Activated effector memory CD4-positive, alpha-beta T cell treated with anti-CD3 and anti-CD28 coated beads, Interleukin-2, amount 50 U/mL, for 16 hours (primary cell): Measurements from ENCODE around the gene PRUNE1.
A peak's percentile ranks its signal among the peaks of the same experiment; 100 is the strongest.

ENCODE experiments used
- DNase-seq: peaks from one replicate; pipeline ENCODE4 v3.0.0-alpha.2; 2020

PRUNE1 gene

GRCh38 chr1:151007853-151008243 is 401 bp upstream of the PRUNE1 start:
- no peak for DNase-seq

- no peak for DNase-seq
These were observed 948 bp downstream of the PRUNE1 start for GRCh38 chr1:151009206-151009587.

DNA sequence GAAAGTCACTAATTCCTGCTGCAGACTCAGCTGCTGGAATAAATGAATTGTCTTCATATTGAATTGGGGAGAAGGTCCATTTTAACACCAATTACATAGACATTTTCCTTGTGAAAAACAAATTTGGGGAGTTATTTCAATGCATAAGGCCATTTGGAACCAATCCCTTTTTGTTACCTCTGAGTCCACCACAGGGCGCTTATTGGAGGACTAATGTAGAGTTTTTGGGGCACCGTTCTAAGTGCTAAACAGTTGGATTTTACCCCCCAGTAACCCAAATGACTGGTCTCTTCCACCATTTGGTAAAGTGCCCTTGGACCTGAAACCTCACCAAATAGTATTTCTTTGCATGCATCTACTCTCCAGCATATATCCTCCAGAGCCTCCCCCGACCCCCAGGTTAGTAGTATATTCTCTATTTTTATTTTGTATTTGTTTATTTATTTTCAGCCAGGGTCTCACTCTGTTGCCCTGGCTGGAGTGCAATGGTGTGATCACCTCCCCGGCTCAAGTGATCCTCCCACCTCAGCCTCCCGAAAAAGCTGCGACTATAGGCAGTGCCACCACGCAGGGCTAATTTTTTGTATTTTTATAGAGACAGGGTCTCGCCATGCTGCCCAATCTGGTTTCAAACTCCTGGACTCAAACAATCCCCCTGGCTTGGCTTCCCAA is 1.6 kb downstream of the PRUNE1 start:
- no peak for DNase-seq

DNA sequence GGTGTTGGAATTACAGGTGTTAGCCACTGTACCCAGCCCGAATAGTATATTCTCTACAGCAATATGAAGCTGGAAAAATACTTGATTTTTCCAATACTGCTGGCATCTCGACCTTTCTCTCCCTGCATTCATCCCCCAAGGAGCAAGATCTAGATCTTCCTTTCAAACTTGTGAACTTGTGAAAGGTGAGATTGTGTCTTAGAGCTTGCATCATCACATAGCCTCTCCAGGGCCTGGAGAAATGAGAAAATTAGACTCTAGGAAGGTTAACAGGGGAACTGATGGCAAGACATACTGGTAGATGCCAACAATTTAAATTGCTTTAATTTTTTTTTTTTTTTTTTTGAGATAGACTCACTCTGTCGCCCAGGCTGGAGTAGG is 2.1 kb downstream of the PRUNE1 start:
- no peak for DNase-seq

- DNase-seq, result no peak
These were observed 3.1 kb downstream of the PRUNE1 start for GRCh38 chr1:151011154-151011850.

DNA sequence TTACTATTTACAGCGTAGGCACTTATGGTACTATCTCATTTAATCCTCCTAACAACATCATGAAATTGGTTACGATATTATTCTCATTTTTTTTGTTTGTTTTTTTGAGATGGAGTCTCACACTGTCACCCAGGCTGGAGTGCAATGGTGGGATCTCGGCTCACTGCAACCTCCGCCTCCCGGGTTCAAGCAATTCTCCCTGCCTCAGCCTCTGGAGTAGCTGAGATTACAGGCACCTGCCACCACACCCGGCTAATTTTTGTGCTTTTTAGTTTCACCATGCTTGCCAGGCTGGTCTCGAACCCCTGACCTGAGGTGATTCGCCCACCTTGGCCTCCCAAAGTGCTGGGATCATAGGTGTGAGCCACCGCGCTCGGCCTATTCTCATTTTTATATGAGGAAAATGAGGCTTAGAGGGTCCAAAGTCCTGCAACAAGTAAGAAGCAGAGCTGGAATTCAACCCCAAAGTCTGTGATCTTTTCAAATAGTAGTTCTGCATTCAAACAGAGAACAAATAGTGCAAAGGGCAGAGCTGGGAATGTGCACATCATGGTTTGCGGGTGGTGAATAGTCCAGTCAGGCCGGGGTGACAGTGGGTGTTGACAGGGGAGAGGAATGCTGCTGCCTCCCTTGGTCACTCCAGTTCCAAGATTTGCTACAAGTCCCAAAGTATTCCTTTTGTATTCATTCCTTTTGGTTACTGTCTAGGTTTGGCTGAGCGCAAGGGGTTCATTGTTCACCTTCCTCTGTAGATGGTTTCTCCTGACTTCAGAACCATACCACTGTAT is 4.6 kb downstream of the PRUNE1 start:
- no peak for DNase-seq

DNA sequence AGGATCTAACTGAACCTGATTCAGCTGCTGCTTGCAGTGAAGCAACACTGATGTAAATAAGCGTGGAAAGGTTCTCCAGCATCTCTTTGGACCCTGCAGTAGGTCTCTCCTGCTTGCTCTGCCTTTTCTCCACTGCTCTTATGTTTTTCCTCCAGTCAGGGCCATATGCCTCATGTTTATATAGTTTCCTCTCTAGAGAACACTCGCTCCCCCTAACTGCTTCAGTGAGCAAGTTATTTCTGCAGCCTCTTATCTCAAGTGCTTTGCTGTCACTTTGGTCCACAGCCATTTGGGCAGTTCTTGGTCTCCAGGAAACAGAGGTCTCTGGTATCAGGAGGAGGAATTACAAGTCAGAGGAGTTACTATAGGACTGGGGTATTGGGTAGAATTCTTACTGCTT is 5.3 kb downstream of the PRUNE1 start:
- DNase-seq, result no peak

DNA sequence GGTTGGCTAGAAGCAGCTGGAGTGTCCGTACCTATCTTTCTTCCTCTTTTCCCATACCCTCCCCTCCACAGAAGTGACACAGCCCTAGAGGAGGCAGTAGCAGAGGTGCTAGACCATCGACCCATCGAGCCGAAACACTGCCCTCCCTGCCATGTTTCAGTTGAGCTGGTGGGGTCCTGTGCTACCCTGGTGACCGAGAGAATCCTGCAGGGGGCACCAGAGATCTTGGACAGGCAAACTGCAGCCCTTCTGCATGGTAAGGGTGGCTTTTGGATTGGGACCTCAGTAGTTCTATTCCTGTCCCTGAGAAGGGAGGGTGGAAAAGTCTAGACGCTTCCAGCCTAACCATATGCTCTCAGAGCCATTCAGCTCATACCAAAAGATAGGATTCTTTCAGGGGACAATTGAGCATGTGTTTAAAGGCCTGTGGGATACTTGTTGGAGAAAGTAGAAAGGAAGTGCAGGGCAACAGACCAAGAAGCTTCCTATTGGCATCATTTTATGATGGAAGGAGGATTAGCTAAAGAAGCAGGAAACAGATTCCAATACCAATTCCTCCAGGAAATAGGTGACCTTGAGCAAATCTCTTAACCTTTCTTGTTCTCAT is 16.4 kb downstream of the PRUNE1 start:
- DNase-seq, result peak; percentile 92

DNA sequence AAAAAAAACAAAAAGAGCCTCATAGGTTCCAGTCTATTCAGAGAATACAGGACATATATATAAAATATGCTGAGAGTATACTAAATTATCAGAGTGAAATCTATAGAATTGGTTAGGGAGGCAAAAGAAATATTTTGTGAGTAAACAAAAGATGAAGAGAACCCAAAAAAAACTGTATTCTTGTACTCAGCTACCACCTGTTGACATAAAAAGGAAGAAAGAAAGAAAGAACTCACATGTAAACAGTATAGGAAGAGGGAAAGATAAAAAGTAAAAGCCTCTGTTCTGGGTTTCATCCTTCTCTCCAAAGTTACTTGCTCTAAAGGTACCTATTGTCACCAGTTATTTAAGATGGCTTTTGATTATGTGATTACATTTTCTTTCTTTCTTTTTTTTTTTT is 18.2 kb downstream of the PRUNE1 start:
- DNase-seq, result no peak

DNA sequence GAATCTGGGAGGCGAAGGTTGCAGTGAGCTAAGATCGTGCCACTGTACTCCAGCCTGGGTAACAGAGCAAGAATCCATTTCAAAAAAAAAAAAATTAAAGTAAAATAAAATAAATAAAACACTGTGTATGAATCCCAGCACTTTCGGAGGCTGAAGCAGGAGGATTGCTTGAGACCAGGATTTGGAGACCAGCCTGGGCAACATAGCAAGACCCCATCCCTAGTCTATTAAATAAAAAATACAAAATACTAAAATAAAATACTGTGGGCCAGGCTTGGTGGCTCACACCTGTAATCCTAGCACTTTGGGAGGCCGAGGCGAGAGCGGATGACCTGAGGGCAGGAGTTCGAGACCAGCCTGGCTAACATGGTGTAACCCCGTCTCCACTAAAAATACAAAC is 23.9 kb downstream of the PRUNE1 start:
- DNase-seq, result no peak

GRCh38 chr1:151035167-151035566 is 26.9 kb downstream of the PRUNE1 start:
- no peak for DNase-seq

- no peak for DNase-seq
These were observed 28.1 kb downstream of the PRUNE1 start, which contains the start of gene BNIPL for GRCh38 chr1:151036356-151036755. Gene BNIPL (plus strand): TSS chr1:151036586. CDS start chr1:151036726, 140 bp downstream.

DNA sequence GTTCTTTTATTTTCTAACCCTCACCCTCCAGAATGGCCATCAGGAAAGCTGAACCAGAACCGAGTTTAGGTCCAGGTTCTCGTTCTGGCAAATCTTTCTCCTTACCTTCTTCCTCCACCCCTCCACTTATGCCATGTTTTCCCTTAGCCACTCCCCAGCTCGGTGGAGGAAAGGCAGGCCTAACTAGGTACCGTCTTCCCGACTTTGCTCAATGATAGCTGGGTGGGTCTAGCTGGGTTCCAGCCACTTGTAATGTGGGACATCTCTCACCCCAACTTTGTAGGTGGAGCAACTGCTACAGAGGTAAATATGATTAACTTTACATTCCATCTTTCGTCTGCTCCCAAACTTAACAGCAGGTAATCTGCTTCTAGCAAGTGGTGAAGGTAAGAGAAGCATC is 28.8 kb downstream of the PRUNE1 start:
- no peak for DNase-seq

DNA sequence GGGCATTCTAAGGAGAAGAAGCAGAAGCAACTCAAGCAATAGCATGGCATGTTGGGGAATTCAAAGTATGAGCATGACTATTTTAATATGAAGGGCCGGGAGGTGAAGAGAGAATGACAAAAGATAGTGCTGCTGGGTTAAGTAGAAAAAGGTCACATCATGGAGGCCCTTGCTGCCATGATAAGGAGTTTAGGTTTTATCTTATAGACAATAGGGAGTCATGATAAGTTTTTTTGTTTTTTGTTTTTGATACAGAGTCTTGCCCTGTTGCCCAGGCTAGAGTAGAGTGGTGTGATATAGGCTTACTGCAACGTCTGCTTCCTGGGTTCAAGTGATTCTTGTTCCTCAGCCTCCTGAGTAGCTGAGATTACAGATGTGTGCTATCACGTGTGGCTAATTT is 31.3 kb downstream of the PRUNE1 start:
- DNase-seq, result no peak

DNA sequence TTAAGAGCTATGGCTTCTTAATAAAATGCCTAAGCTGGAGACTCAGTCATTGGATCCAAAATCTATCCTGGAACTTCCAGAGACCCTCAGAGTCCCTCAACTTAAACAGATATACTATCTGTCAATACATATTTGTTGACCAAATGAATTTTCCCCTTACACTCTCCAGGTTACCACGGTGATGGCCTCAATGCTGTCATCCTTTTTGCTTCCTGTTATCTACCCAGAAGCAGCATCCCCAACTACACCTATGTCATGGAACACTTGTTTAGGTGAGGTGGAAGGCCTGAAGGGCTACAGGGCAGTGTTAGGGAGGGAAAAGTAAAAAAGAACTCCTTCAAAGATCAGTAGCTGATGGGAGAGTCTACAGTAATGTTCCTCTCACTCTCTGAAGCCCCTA is 34.9 kb downstream of the PRUNE1 start:
- no peak for DNase-seq

- DNase-seq, result peak; percentile 86
These were observed 39.3 kb downstream of the PRUNE1 start, which contains the start of gene C1orf56 for GRCh38 chr1:151047591-151047924. Gene C1orf56 (plus strand): TSS chr1:151047751. CDS start chr1:151047848, 97 bp downstream.

- DNase-seq, result peak; percentile 84
These were observed 39.8 kb downstream of the PRUNE1 start for GRCh38 chr1:151047925-151048644.

DNA sequence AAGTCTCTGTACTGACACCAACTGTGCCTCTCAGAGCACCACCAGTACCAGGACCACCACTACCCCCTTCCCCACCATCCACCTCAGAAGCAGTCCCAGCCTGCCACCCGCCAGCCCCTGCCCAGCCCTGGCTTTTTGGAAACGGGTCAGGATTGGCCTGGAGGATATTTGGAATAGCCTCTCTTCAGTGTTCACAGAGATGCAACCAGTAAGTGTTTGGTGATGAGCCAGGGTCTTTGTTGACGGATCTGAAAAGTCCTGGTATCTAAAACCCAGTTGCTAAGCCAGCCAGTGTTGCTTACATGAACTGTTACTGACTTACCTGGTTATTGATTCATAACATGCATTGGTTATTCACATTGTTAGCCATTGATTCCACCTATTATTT is 40.4 kb downstream of the PRUNE1 start:
- no peak for DNase-seq

DNA sequence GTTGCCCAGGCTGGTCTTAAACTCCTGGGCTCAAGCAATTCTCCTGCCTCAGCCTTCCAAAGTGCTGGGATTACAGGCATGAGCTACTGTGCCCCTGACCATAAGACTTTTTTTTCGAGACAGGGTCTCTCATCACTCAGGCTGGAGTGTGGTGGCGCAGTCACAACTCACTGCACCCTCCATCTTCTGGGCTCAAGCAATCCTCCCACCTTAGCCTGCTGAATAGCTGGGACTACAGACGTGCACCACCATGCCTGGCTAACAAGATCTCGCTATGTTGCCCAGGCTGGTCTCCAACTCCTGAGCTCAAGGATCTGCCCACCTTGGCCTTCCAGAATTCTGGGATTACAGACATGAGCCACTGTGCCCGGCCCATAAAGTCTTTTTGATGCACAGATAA is 41.2 kb downstream of the PRUNE1 start:
- no peak for DNase-seq

DNA sequence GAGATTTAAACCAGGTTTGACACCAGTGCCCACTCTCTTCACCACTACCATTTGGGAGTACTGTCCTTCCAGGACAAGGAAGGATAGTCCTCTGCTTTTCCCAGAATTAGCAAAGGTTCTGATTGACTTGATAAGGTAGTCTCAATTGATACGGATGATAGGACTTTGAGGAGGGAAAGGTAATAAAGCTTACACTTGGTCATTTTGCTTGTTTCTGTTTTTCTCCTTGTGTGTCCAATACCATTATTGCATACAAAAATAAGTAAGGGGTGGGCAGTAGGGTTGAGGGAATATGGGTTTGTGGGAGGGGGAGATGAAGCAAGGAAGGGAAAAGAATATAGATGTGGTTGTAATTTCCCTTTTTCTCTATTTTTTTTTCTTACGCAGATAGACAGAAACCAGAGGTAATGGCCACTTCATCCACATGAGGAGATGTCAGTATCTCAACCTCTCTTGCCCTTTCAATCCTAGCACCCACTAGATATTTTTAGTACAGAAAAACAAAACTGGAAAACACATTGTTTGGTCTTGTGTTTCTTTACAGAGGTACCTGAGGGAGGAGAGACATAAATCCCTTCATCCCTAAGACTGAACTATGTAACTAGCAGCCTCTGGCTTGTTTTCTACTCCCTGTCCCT is 41.9 kb downstream of the PRUNE1 start:
- no peak for DNase-seq

DNA sequence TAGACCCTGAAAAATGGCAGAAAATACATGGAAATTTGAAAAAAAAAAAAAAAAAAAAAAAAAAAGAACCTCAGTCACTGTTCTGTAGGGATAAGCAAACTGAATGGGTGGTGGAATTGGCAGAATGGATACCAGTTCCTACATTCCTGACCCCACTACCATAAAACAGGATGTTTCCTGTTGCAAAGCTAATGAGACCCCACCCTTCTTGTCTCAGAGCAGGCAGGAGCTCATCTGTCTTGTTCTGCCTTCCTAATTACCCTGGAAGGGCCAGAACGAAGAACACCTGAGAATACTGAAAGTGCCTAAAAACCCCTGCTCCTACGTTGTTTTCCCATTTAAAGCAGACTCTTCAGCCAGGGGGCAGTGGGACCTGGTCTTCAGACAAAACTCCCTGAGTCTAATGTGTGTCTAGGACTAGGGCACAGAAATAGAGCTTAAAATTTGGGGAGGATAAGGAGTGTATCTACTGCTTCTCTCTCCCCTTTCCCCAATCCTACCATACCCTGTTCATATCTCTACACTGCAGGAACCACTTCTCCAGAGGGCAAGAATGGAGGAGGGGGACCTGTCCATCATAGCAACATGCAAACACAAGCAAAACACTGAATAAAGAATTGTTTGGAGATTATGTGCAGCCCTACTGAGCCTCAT is 43.2 kb downstream of the PRUNE1 start:
- no peak for DNase-seq
